H9 (cell line): ENCODE data around the gene UBA1. TPM values are rescaled to one million over a fixed set of nuclear protein-coding genes. Genes with fewer than 3 reads are reported as not detected.

Source experiments
- DNase-seq: peaks from one replicate; pipeline ENCODE4 v3.0.0-alpha.2; 2017
- H2AFZ ChIP-seq: one replicate; pipeline ENCODE4 v1.6.1; 2013; ENCODE audit warnings: mild to moderate bottlenecking, low read length, control low read depth, moderate library complexity
- H2AK5ac ChIP-seq: 2 replicates; pipeline ENCODE4 v1.6.1; 2013; ENCODE audit warnings: low read length, control low read depth, mixed read lengths; ENCODE audit not compliant: insufficient read length
- H2BK120ac ChIP-seq: one replicate; pipeline ENCODE4 v1.6.1; 2013; ENCODE audit warnings: low read depth, mild to moderate bottlenecking, low read length, control low read depth, inconsistent platforms; ENCODE audit not compliant: poor library complexity, severe bottlenecking
- H2BK12ac ChIP-seq: 2 replicates; pipeline ENCODE4 v1.6.1; 2013; ENCODE audit warnings: low read length, control low read depth, mixed read lengths, low read depth; ENCODE audit not compliant: insufficient read length
- H2BK15ac ChIP-seq: 2 replicates; pipeline ENCODE4 v1.6.1; 2013; ENCODE audit warnings: low read depth, low read length, control low read depth
- H2BK20ac ChIP-seq: one replicate; pipeline ENCODE4 v1.6.1; 2013; ENCODE audit warnings: low read depth, mild to moderate bottlenecking, low read length, control low read depth, inconsistent platforms; ENCODE audit not compliant: poor library complexity, severe bottlenecking
- H2BK5ac ChIP-seq: 2 replicates; pipeline ENCODE4 v1.6.1; 2013; ENCODE audit warnings: low read length, control low read depth, mixed read lengths; ENCODE audit not compliant: insufficient read length
- H3K14ac ChIP-seq: 2 replicates; pipeline ENCODE4 v1.6.1; 2013; ENCODE audit warnings: low read length, control low read depth; ENCODE audit not compliant: insufficient read depth
- H3K18ac ChIP-seq: 2 replicates; pipeline ENCODE4 v1.6.1; 2013; ENCODE audit warnings: low read depth, mild to moderate bottlenecking, mixed read lengths, low read length, control low read depth; ENCODE audit not compliant: insufficient read length
- H3K23ac ChIP-seq: 2 replicates; pipeline ENCODE4 v1.6.1; 2013; ENCODE audit warnings: low read length, control low read depth, mixed read lengths, low read depth; ENCODE audit not compliant: insufficient read length
- H3K23me2 ChIP-seq: 2 replicates; pipeline ENCODE4 v1.6.1; 2013; ENCODE audit warnings: low read depth, mild to moderate bottlenecking, mixed read lengths, low read length, control low read depth; ENCODE audit not compliant: insufficient read length, poor library complexity, severe bottlenecking
- H3K27ac ChIP-seq: 2 replicates; pipeline ENCODE4 v1.5.1; 2013; ENCODE audit warnings: low read length, control low read depth, mixed read lengths, low read depth; ENCODE audit not compliant: insufficient read length
- H3K27me3 ChIP-seq: 2 replicates; pipeline ENCODE4 v1.6.1; 2013; ENCODE audit warnings: low read length, control low read depth, inconsistent platforms; ENCODE audit not compliant: insufficient read depth
- H3K4ac ChIP-seq: 2 replicates; pipeline ENCODE4 v1.6.1; 2013; ENCODE audit warnings: low read depth, mild to moderate bottlenecking, control low read depth, inconsistent platforms, low read length, moderate library complexity
- H3K4me1 ChIP-seq: 2 replicates; pipeline ENCODE4 v1.6.1; 2013; ENCODE audit warnings: low read length, control low read depth, inconsistent platforms; ENCODE audit not compliant: insufficient read depth
- H3K4me2 ChIP-seq: 2 replicates; pipeline ENCODE4 v1.6.1; 2013; ENCODE audit warnings: low read length, control low read depth, mixed read lengths; ENCODE audit not compliant: insufficient read length, insufficient read depth
- H3K56ac ChIP-seq: 2 replicates; pipeline ENCODE4 v1.6.1; 2013; ENCODE audit warnings: low read depth, mild to moderate bottlenecking, mixed read lengths, low read length, control low read depth; ENCODE audit not compliant: insufficient read length
- H3K79me1 ChIP-seq: 2 replicates; pipeline ENCODE4 v1.6.1; 2013; ENCODE audit warnings: low read depth, mild to moderate bottlenecking, moderate library complexity, low read length, control low read depth, inconsistent platforms; ENCODE audit not compliant: insufficient read depth, poor library complexity, severe bottlenecking
- H3K79me2 ChIP-seq: 2 replicates; pipeline ENCODE4 v1.6.1; 2013; ENCODE audit warnings: low read length, control low read depth, inconsistent platforms; ENCODE audit not compliant: insufficient read depth
- H3K9ac ChIP-seq: 2 replicates; pipeline ENCODE4 v1.6.1; 2013; ENCODE audit warnings: low read length, control low read depth, mixed read lengths; ENCODE audit not compliant: insufficient read length; ENCODE audit errors: extremely low read depth
- H3K9me3 ChIP-seq: one replicate; pipeline ENCODE4 v1.6.1; 2013; ENCODE audit warnings: low read depth, low read length, inconsistent platforms; ENCODE audit not compliant: control insufficient read depth
- H3T11ph ChIP-seq: one replicate; pipeline ENCODE4 v1.6.1; 2013; ENCODE audit warnings: mild to moderate bottlenecking, low read length, control low read depth, inconsistent platforms
- H4K20me1 ChIP-seq: one replicate; pipeline ENCODE4 v1.6.1; 2013; ENCODE audit not compliant: control insufficient read depth, insufficient read length, insufficient read depth
- H4K5ac ChIP-seq: 2 replicates; pipeline ENCODE4 v1.6.1; 2013; ENCODE audit warnings: low read depth, mild to moderate bottlenecking, mixed read lengths, low read length, control low read depth; ENCODE audit not compliant: insufficient read length
- H4K8ac ChIP-seq: replicated peaks from 2 replicates; pipeline ENCODE4 v1.6.1; 2013; ENCODE audit warnings: low read length, control low read depth, mixed read lengths, low read depth; ENCODE audit not compliant: insufficient read length
- H4K91ac ChIP-seq: 2 replicates; pipeline ENCODE4 v1.6.1; 2013; ENCODE audit warnings: low read depth, mild to moderate bottlenecking, moderate library complexity, mixed read lengths, low read length, control low read depth; ENCODE audit not compliant: insufficient read length
- H3K27ac Mint-ChIP-seq, 3 experiments: 2 replicates in 2 of 3; 3 replicates in 1 of 3; pipeline ENCODE4 v1.8.0; 2020 to 2021; ENCODE audit warnings: mixed read lengths in 3 of 3, mild to moderate bottlenecking in 1 of 3, moderate library complexity in 1 of 3
- H3K27me3 Mint-ChIP-seq: 2 replicates; pipeline ENCODE4 v1.8.0; 2021; ENCODE audit warnings: low read depth, mild to moderate bottlenecking, moderate library complexity, mixed read lengths
- H3K36me3 Mint-ChIP-seq, 3 experiments: 2 replicates in 2 of 3; 3 replicates in 1 of 3; pipeline ENCODE4 v1.8.0; 2020 to 2021; ENCODE audit warnings: low read depth in 3 of 3, mixed read lengths in 3 of 3; ENCODE audit not compliant: insufficient read depth in 1 of 3
- H3K4me1 Mint-ChIP-seq, 2 experiments: 2 replicates each; pipeline ENCODE4 v1.8.0; 2020; ENCODE audit warnings: mixed read lengths in 2 of 2
- H3K4me3 Mint-ChIP-seq, 2 experiments: 2 replicates in 1 of 2; 3 replicates in 1 of 2; pipeline ENCODE4 v1.8.0; 2020 to 2021; ENCODE audit warnings: mild to moderate bottlenecking in 2 of 2, mixed read lengths in 2 of 2, moderate library complexity in 1 of 2
- H3K9me3 Mint-ChIP-seq, 2 experiments: 2 replicates in 1 of 2; 3 replicates in 1 of 2; pipeline ENCODE4 v1.8.0; 2020; ENCODE audit warnings: mild to moderate bottlenecking in 2 of 2, mixed read lengths in 2 of 2, moderate library complexity in 1 of 2
- WGBS: extraction: QIAGEN DNeasy Blood & Tissue Kit; methylation state at CpG from one replicate; pipeline ENCODE4 v1.1.7; 2013; ENCODE audit warnings: missing lambda C conversion rate, low lambda C conversion rate, mixed read lengths; ENCODE audit not compliant: insufficient read length; ENCODE audit errors: extremely low coverage; 5-methylcytosine and 5-hydroxymethylcytosine counted together
- total RNA-seq: library from RNA; stranded (reverse); gene quantifications from 2 replicates; pipeline ENCODE4 v1.2.1, GENCODE V29; 2021
- TF ChIP-seq, protein P1 (sequence below): fragments of 200-600 bp; sonication (generic); conservative IDR thresholded peaks from 3 replicates; pipeline ENCODE4 v1.8.0; 2021; ENCODE audit warnings: antibody characterized with exemption, mild to moderate bottlenecking

UBA1 gene
- total RNA-seq, 1 experiment from 2014 or later: 427 TPM

DNA sequence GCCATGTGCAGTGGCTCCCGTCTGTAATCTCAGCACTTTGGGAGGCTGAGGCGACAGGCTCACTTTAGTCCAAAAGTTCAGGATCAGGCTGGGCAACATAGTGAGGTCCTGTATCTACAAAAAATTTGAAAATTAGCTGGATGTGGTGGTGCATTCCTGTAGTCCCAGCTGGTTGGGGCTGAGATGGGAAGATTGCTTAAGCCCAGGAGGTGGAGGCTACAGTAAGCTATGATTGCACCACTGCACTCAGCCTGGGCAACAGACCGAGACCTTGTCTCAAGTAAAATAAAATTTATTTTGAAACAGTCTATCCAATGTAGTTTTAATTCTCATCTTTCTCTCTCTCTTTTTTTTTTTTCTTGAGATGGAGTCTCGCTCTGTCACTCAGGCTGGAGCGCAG lies 27.5 kb upstream of the UBA1 start:
- no peak overlapping the region for H3T11ph ChIP-seq
- no CpG with 5 or more reads among the region's 5 CpGs for WGBS
- no peak overlapping the region for H3K18ac ChIP-seq
- no peak overlapping the region for H3K4me3 Mint-ChIP-seq
- H4K91ac ChIP-seq: no peak overlapping the region
- H4K5ac ChIP-seq: no peak overlapping the region
- peaks cover 60 to 68% of the 10 kb centered on the region in 2 experiments for H3K9me3 Mint-ChIP-seq
- H3K27ac Mint-ChIP-seq: no peak overlapping the region
- no peak overlapping the region for H2AK5ac ChIP-seq
- no peak overlapping the region for H2AFZ ChIP-seq
- no peak overlapping the region for H3K27ac ChIP-seq
- H4K20me1 ChIP-seq: no peaks in the 10 kb centered on the region
- H3K9me3 ChIP-seq: no peaks in the 10 kb centered on the region
- H2BK15ac ChIP-seq: no peak overlapping the region
- H3K27me3 Mint-ChIP-seq: no peaks in the 10 kb centered on the region; the same call in 1 of the 2 replicates
- H3K4me2 ChIP-seq: no peak overlapping the region
- TF ChIP-seq, protein P1, sequence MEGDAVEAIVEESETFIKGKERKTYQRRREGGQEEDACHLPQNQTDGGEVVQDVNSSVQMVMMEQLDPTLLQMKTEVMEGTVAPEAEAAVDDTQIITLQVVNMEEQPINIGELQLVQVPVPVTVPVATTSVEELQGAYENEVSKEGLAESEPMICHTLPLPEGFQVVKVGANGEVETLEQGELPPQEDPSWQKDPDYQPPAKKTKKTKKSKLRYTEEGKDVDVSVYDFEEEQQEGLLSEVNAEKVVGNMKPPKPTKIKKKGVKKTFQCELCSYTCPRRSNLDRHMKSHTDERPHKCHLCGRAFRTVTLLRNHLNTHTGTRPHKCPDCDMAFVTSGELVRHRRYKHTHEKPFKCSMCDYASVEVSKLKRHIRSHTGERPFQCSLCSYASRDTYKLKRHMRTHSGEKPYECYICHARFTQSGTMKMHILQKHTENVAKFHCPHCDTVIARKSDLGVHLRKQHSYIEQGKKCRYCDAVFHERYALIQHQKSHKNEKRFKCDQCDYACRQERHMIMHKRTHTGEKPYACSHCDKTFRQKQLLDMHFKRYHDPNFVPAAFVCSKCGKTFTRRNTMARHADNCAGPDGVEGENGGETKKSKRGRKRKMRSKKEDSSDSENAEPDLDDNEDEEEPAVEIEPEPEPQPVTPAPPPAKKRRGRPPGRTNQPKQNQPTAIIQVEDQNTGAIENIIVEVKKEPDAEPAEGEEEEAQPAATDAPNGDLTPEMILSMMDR: no peak
- no peaks in the 10 kb centered on the region for H3K79me1 ChIP-seq
- no peak overlapping the region for H2BK12ac ChIP-seq
- H3K4me1 Mint-ChIP-seq: no peaks in the 10 kb centered on the region
- H3K56ac ChIP-seq: no peak overlapping the region
- H3K4me1 ChIP-seq: no peaks in the 10 kb centered on the region
- no peak overlapping the region for H3K4ac ChIP-seq
- H3K27me3 ChIP-seq: no peaks in the 10 kb centered on the region
- no peak overlapping the region for H3K9ac ChIP-seq
- H4K8ac ChIP-seq: no peak overlapping the region
- no peak overlapping the region for H3K14ac ChIP-seq
- no peak overlapping the region for H2BK5ac ChIP-seq
- peaks cover 28 to 49% (median 33%) of the 10 kb centered on the region in 3 experiments for H3K36me3 Mint-ChIP-seq
- DNase-seq: no peak
- no peak overlapping the region for H2BK20ac ChIP-seq
- H3K23me2 ChIP-seq: no peaks in the 10 kb centered on the region
- H3K23ac ChIP-seq: no peak overlapping the region
- no peak overlapping the region for H2BK120ac ChIP-seq
- no peaks in the 10 kb centered on the region for H3K79me2 ChIP-seq
